Activated CD4-positive, alpha-beta T cell treated with anti-CD3 and anti-CD28 coated beads, Interleukin-2, Interleukin-4, amounts not matched to agents 100 ng/mL and 50 ng/mL, durations not matched to agents 16 hours and 8 hours (primary cell): ENCODE data around the gene GFY.
"Not testable (repeated sequence)": the region's sequence is repeated elsewhere in the genome, so short reads cannot be mapped to it uniquely, and the experiment has no call there.

Experiments
- DNase-seq: peaks from one replicate; pipeline ENCODE4 v3.0.0-alpha.2; 2020; ENCODE audit warnings: low spot score

The GFY gene

DNA sequence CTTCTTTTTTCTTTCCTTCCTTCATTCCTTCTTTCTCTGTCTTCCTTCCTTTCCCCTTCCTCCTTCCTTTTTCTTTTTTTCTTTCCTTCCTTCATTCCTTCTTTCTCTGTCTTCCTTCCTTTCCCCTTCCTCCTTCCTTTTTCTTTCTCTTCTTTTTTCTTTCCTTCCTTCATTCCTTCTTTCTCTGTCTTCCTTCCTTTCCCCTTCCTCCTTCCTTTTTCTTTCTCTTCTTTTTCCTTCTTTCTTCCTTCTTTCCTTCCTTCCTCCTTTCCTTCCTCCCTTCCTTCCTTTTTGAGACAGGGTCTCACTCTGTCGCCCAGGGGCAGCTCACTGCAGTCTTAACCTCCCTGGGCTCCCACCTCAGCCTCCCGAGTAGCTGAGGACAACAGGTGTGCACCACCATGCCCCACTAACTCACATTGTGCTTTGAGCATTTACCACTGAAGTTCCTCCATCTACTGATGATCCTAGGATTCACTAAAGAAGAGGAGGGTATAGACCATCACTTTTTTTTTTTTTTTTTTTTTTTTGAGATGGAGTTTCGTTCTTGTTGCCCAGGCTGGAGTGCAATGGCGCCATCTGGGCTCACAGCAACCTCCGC, 19.0 kb downstream of the GFY start:
- DNase-seq: not testable (repeated sequence)

DNA sequence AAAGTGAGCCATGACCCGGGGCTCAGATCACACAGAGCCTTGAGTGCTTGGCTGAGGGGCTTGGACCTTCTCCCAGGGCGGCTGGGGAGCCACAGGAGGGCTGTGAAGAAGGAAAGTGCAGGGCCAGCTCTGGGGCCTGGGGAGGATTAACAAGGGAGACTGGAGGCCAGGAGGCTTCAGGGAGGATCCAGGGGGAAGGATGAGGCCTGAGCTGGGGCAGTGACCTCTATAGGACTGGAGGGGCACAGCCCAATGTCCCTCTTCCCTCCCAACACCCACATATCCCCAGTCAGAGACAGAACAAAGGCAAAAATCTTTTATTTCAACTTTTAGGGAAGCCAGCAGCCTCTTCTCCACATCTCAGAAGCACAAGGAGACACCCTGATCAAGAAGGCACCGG, 20.8 kb downstream of the GFY start:
- DNase-seq: no peak

DNA sequence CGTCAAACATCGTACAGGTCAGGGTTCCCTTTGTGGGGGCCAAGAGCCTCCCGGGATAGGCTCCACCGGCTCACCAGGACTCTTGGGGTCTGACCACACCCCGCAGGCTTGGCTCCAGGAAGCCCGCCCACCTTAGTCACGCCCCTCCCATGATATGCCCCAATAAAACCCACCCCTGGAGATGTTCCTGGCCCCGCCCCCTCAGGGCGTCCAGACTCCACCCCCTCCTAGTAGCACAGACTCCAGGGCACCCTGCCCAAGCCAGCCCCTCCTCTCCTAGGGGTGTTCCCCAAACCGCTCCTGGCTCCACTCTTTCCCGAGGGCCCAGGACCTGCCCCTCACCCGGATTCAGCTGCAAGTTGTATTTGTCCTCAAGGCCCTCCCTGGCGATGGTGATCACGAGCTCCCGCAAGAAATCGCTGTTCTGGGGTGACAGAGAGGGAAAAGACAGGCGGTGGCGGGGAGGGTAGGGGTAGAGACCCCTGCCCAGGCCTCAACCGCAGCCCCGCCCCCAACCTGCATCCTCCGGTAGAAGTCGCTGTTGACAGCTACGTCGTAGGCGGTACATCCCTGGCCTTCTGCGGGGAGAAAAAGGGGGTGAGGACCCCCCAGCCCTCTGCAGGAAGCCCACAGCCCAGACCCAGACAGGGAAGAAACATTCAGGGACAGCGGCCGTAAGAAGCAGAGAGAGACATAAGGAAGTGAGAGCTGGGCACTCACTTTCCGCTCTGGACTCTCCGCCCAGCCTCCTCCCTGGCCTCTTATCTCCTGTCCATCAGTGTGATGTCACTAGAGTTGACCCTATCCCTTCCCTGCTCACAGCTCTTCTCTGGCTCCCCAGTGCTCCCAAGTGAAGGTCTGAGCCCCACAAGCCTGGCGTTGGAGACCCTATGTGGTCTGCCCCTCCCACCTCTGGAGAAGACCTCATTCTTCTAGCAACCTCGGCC, 22.6 kb downstream of the GFY start:
- DNase-seq: no peak

DNA sequence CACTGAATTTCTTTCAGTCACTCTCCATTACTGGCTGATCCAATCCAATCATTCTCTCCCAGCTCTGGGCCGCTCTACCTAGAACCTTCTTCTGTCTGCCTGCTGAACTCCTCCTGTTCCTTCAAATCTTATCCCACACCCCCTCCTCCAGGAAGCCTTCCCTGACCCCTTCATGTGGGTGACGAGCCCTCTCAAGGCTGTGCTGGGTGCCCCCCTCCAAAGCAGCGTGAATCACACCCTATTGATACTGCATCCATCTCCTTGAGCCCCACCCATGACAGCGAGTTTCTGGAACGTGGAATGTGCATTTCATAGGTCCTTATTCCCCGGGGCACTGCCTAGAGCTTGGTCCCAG, 23.2 kb downstream of the GFY start:
- DNase-seq: no peak

DNA sequence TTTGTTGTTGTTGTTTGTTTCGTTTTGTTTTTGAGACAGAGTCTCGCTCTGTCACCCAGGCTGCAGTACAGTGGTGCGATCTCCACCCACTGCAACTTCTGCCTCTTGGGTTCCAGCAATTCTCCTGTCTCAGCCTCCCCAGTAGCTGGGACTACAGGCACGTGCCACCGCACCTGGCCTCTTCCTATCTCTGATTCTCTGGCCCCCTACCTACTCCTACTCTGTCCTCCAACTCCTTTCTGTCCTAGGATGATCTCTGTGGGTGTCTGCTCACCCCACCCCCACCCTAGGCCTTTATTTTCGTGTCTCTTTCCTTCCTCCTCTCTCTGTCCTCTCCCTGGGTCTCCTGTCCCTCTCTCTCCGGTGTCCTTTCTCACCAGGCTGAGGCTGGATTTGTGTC, 25.2 kb downstream of the GFY start:
- no peak for DNase-seq

DNA sequence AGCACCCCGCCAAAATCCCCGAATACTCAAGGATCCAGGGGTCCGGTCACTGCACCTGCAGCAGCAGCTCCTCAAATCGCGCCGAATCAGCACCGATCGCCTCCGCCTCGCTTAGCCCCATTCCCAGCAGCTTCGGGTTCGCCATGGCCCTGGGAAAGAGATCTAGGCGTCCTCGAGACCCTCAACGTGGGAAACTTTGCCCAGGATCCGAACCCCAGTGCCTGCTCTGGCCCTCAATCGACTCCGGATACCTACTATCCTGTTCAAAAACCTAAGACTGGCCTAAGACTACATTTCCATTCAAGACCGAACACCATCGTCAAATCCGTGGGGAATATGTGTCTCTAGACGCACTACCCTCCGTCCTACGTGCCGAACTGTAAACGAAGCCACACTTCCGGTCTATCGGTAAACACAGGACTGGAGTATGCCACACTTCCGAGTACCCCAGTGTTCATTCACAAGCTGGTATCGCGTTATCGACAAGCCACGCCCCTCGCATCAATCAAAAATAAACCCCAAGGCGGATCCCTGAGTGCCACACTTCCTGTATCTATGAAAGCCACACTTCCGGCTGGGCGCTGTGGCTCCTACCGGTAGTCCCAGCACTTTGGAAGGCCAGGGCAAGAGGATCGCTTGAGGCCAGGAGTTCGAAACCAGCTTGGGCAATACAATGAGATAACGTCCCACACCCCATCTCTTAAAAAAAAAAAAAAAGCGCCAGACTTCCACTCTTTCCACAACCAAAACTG, 26.4 kb downstream of the GFY start, which contains the start of gene PIH1D1:
Gene PIH1D1, minus strand, starts transcription at position 385 of the 752 bp plus-strand sequence. Its CDS starts 240 bp downstream, at position 145.
- peak; percentile 99 for DNase-seq

DNA sequence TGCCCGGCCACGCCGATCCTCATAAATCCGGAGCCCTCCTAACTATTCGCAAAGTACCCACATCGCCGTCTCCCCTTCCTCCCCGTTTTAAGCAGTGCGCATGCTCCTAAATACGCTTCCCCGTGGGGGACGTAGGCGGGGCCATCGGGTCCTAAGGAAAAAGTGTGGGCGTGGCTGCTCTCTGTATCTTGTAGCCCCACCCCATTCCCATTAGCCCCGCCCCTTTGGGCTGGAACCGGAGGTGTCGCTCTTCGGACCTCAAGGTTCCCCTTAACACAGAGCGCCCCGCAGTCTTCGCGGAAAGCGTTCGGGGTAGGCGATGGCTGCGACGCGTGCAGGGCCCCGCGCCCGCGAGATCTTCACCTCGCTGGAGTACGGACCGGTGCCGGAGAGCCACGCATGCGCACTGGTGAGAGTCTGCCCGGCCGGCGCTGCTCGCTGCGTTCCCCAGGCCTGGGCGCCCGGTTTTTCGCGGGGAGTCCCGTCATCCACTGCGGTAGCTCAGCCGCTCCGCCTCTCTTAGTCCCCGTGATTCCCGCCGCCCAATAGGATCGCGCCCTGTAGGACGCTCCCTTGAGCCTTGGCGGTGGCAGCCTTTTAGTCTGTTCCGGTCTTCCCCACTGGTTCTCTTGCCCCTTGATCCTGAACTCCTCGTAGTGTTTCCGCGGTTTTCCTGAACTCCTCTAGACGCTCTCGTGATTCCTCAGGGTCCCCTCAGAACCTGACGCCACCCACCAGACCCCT, 28.0 kb downstream of the GFY start, which contains the start of gene ALDH16A1:
Gene ALDH16A1, plus strand, starts transcription at position 213 of the 744 bp plus-strand sequence. Its CDS starts 107 bp downstream, at position 320.
- peak; percentile 98 for DNase-seq

DNA sequence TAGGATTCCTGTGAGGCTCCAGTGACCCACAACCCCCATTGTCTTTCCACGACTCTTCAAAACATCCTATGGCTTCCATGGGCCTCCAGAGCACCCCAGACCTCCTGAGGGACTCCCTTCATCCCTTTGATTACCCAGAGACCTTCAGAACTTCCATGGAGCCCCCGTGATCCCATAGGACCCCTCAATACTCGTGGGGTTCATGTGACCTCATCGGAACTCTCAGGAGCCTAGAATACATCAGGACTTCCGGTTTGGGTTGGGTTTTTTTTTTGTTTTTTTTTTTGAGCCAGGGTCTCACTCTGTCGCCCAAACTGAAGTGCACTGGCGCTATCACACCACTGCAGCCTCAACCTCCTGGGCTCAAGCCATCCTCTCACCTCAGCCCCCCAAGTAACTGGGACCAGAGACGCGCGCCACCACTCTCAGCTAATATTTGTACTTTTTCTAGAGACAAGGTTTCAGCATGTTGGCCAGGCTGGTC, 28.6 kb downstream of the GFY start:
- no peak for DNase-seq

DNA sequence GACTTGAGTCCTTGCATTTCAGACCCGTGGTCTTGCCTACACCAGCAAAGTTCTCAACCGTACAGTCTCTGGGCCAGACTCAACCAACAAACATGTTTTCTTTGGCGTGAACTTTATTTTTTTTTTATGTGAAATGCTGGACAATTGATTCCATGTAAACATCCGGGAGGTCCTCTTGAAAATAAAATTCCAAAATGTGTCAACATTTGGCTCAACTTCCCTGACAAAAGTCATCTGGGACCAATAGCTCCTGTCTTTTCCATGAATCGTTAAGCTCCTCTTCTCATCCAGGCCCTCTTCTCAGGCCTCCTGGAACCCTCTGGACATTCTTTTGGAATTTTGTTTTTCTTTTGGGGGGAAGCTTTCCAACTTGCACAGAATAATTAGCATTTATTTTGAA, 30.6 kb downstream of the GFY start:
- DNase-seq: no peak

DNA sequence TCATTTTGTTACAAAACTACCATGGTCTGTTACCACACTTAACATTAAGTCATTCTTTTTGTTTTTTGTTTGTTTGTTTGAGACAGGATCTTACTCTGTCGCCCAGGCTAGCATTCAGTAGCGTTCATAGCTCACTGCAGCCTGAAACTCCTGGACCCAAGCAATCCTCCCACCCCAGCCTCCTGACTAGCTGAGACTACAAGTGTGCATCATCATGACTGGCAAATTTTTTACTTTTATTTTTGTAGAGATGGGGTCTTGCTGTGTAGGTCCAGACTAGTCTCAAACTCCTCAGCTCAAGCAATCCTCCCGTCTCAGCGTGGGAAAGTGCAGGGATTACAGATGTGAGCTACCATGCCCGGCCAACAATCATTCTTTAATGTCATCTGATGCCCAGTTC, 31.1 kb downstream of the GFY start:
- no peak for DNase-seq

DNA sequence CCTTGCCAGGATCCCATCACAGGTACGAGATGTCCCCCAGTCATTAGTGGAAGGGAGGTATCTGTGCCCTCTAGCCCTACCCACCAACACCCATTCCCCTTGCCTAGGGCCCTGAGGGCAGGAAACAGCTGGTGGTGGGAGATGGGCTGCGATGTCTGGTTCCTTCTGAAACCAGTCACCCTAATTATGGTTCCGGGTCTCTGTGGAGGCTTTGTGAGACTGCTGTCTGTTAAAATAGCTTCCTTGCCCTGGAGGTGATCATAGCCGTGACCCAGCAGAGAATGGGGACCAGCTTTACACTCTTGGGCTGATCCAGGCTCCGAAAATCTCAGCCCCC, 33.3 kb downstream of the GFY start:
- DNase-seq: no peak

DNA sequence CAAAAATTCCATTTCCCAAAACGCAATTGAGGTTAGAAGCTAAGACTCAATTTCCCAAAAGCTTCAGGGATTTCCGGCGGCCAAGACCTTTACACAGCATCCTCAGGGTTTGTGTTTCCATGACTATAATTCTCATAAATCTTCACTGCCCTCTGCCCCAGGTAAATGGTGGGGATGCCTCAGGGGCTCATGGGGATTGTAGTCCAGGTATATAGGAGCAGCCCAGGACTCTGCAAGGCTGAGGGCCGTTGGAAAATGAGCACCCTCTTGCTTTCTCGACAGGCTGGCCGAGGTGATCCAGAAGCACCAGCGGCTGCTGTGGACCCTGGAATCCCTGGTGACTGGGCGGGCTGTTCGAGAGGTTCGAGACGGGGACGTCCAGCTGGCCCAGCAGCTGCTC, 34.2 kb downstream of the GFY start:
- DNase-seq: no peak

DNA sequence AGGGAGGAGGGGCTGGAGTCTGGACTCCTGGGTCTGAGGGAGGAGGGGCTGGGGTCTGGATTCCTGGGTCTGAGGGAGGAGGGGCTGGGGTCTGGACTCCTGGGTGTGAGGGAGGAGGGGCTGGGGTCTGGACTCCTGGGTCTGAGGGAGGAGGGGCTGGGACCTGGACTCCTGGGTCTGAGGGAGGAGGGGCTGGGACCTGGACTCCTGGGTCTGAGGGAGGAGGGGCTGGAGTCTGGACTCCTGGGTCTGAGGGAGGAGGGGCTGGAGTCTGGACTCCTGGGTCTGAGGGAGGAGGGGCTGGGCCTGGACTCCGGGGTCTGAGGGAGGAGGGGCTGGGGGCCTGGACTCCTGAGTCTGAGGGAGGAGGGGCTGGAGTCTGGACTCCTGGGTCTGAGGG, 35.9 kb downstream of the GFY start:
- DNase-seq: not testable (repeated sequence)

DNA sequence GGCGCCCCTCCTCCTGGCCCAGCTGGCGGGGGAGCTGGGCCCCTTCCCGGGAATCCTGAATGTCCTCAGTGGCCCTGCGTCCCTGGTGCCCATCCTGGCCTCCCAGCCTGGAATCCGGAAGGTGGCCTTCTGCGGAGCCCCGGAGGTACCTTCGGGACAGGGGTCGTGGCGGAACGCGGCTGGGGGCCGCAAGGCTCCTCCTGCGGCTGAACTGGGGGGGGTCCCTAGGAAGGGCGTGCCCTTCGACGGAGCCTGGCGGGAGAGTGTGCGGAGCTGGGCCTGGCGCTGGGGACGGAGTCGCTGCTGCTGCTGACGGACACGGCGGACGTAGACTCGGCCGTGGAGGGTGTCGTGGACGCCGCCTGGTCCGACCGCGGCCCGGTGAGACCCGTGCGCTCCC, 36.5 kb downstream of the GFY start:
- DNase-seq: no peak

DNA sequence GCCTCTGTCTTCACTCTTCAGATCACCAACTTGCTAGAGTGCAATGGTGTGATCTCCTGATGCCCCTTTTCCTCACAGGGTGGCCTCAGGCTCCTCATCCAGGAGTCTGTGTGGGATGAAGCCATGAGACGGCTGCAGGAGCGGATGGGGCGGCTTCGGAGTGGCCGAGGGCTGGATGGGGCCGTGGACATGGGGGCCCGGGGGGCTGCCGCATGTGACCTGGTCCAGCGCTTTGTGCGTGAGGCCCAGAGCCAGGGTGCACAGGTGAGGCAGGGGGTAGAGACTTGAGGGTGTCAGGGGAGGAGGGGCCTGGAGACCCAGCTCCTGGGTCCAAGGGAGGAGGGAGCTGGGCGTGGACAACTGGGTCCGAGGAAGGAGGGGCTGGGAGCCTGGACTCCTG, 37.3 kb downstream of the GFY start:
- DNase-seq: no peak

DNA sequence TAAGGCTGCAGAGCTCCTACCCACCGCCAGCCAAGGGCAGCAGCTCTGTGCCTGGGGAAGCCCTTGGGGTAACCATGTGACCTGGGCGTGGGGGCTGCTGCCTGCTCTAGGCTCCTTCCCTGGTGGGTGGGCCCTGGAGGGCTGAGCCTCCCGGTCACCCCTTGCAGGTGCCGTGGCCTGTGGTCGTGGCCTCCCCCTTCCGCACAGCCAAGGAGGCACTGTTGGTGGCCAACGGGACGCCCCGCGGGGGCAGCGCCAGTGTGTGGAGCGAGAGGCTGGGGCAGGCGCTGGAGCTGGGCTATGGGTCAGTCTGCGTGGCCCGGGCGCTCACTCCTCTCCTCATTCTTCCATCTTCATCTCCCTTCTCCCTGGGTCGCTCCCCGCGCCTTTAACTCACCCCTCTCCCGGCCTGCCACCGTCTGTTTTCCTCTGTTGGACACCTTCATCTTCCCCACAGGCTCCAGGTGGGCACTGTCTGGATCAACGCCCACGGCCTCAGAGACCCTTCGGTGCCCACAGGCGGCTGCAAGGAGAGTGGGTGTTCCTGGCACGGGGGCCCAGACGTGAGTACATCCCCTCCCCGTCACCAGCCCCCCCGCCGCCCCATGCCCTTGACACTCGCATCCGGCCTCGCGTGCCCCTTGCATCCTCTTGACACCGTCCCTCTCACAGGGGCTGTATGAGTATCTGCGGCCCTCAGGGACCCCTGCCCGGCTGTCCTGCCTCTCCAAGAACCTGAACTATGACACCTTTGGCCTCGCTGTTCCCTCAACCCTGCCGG, 39.0 kb downstream of the GFY start:
- DNase-seq: no peak

DNA sequence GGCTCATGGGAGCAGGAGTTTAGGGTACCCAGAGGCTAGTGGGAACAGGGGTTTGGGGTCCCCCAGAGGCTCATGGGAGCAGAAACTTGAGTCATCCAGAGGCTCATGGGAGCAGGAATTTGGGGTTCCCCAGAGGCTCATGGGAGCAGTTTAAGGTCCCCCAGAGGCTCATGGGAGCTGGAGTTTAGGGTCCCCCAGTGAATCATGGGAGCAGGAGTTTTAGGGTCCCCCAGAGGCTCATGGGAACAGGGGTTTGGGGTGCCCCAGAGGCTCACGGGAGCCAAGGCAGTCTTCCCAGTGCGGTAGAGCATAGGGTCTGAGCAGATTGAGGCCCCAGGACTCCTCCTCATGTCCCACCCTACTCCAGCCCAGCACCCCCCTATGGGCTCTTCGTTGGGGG, 40.2 kb downstream of the GFY start:
- DNase-seq: no peak

DNA sequence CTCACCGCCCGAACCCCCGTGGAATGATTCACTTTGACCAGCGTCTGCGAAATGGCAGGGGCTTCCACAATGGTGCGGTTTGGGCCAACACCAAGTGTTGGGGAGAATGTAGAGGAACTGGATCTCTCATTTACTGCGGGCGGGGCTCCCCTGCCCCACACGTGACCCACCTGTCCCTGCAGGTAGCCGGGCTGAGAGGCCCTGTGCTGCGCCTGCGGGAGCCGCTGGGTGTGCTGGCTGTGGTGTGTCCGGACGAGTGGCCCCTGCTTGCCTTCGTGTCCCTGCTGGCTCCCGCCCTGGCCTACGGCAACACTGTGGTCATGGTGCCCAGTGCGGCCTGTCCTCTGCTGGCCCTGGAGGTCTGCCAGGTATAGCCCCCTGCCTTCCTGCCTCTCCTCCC, 43.0 kb downstream of the GFY start:
- no peak for DNase-seq

DNA sequence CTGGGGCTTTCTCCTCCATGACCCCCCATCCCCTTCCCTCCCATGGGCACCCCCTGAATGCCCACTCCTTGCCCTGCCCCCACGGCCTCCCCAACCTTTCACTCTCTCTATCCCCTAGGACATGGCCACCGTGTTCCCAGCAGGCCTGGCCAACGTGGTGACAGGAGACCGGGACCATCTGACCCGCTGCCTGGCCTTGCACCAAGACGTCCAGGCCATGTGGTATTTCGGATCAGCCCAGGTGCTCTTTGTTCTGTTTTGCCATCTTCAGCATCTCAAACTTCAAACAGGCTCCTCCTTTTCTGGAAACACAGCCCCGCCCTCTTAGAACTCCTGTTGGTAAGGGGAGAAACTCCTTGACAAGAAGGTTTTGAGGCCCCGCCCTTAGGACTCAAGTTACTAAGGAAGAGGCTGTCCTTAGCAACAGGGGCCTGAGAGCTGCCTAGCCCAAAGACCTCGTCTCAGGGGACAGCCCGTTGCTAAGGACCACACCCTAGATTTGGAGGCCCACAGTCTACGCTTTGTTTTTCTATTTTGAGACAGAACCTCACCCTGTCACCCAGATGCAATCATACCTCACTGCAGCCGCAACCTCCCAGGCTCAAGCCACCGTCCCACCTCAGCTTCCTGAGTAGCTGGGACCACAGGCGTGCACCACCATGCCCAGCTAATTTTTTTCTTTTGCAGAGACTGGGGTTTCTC, 43.7 kb downstream of the GFY start:
- DNase-seq: peak; percentile 91

DNA sequence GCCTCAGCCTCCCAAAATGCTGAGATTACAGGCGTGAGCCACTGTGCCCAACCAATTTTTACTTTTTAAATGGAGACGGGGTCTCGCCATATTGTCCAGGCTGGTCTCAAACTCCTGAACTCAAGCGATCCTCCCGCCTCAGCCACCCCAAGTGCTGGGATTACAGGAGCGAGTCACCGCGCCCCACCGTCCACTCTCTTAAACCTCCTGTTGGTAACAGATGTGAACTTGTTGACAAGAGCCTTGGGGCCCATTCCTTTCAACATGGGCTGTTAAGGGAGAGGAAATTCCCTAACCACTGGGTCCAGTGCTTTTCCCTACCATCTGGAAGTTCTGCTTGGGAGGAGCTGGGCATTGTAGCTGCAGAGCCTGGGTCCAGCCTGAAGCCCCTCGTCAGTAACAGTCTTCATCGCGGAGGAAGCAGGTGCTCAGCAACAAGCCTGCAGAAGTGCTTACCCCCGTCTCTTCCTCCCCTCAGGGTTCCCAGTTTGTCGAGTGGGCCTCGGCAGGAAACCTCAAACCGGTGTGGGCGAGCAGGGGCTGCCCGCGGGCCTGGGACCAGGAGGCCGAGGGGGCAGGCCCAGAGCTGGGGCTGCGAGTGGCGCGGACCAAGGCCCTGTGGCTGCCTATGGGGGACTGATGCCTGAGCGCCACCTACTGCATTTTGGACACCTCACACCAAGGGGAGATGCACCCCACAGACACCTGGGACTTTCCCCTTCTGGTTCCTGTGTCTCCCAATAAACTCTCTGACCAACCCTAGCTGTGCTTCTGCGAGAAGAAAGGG, 44.8 kb downstream of the GFY start:
- peak; percentile 89 for DNase-seq
